ENCODE results near the gene SKIC8.

The SKIC8 gene

DNA sequence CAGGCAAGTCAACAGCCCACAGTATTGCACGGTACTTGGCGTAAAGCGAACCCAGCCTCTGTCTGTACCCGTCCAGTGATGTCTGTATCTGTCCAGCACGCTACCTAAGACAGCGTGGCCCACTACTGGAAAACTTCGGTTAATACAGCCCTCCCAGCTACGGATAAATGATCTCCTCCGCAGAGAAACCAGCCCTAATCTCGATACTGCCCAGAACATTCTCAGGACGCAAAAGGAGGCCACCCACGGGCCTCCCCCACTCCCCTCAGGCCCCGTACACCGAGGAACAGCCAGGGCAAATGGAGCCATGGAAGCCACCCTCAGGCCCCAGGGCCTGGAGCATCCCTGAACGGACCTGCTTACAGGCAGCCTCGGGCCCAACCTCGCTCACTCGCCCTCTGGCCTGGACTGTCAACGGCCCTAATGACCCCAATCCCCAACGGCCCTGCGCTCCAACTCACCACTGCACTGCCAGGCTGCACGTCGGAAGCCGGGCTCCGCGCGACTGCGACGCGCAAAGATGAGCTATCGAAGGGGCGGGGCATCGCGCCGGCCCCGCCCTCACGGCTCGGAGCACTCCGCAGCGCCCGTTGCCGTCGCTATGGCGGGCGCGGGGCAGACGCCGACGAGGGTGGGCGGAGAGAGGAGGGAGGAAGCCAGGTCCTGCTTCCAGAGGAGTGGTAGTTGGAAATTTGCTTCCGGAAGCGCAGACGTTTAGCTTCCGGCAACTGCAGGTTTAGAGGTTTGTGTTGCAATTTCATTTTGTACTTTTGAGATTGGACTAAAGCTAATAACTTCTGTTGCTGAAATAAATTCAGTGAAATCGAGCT lies at the start of gene SKIC8:
SKIC8 (minus strand) TSS at position 509 of the 830 bp plus-strand sequence. CDS start 3,923 bp downstream, outside the sequence.
- DNase-seq (ENCODE audit: low spot score): peak; percentile 99

DNA sequence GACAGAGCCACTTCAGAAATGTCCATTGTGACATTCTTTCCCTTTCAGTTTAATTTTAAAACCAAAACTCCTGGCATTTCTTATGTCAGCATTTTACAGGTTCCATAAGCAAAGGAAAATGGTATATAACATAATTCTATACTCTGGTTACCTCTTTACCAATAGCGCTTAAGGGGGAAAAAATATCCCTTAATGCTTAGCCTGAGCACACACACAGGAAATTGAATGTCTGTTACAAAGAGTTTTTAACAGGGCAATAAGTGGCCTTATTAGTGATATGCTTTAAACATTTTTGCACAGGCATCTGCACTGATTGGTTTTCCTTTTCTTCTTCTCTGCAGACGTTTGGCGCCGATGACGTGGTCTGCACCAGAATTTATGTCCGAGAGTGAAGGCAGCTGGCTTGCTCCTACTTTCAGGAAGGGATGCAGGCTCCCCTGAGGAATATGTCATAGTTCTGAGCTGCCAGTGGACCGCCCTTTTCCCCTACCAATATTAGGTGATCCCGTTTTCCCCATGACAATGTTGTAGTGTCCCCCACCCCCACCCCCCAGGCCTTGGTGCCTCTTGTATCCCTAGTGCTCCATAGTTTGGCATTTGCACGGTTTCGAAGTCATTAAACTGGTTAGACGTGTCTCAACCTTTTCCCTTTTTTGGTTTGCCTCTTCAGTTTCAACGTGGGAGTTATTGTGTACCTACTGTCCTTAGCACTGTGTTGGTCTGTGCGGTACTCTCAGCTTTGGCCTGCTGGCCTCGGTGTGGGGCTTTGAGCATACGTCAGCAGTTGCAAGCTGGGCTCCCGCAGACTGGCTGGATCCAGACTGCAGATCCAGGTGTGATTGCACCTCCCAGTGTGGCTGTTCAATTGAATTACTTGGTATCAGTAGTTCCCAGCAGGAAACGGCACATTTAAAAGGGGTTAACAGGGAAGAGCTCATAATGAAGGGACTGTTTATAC lies 48.5 kb upstream of the SKIC8 start:
- DNase-seq (ENCODE audit: low spot score): no peak

DNA sequence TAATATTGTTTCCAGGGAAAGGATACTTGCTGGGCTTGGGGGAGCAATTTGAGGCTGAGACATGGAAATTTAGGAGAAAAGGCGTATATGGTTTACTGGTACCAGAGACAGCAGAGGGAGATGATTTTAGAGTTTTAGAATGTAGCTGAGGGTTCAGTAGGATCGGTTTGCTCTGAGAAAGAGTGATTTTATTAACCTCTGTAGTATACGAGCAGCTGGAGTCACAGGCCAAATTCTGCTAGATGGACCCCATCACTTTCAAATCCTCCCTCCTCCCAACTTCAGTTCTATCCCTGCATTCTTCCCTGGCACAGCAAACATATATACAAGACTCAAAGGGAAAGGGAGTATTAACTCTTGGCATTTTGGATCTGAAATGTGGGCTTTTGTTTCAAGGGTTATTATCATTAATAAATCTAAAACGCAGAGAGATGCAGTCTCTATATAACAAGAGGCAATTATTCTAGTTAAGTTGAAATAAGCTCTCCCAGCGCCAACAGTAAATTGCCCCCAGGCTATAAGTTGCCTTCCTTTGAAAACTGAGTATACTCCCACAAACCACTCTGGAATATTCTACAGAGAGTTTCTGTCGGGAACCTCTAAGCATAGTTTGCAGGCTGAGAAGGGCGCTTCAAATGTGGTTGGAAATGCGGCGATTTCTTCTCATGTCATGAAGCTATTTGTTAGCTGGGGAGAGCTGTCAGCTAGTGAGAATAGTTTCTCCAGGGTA lies 46.2 kb upstream of the SKIC8 start:
- DNase-seq (ENCODE audit: low spot score): no peak

DNA sequence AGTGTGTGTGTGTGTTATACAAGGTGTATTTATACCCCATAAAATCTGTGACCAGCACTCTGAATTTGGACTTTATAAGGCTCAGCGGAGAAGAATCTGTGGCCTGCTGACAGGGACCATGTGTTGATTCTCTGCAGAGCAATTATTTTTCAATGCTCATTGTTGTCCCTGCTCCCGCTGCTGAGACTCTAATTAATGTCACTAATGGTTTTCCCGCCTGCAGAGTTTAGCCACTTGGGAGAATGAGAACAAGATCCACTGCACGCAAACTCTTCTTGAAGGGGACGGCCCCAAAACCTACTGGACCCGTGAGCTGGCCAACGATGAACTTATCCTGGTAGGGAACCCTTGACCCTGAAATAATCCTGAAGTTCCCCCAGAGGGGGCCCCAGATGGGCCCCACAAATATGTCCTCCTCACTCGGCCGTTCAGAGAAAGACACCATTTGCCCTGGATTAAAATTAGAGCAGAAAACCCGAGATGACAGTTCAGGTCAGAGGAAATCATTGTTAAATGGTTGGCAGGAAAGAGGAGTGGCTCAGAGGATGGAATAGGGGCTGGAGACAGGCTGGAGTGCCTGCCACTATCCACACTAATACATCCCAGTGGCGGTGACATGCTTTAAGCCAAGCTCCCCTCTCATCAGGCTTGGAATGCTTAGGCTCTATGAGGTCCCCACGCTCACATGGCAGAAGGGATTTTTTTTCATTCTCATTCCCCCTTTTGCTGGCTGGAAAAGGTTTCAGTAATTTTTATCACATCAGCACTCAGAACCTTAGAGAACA lies 44.1 kb upstream of the SKIC8 start:
- DNase-seq (ENCODE audit: low spot score): no peak

DNA sequence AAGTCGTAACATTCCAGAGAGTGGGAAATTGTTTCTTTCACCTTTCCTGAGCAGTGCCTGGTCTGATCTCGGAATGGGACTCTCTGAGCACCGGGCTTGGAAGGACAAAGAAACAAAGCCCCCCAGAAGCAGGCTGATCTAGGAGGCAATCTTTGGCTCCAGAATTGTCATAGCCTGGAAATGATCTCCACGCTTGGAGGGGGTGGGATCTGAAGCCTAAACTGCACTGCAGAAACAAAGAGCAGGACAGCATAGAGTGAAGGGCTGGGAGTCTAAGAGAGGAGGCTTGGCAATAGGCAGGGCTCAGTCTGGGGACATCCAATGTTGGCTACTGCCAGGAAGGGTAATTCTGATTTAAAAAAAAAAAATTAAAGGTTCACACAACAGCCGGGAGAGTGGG lies 42.6 kb upstream of the SKIC8 start:
- no peak for DNase-seq (ENCODE audit: low spot score)

DNA sequence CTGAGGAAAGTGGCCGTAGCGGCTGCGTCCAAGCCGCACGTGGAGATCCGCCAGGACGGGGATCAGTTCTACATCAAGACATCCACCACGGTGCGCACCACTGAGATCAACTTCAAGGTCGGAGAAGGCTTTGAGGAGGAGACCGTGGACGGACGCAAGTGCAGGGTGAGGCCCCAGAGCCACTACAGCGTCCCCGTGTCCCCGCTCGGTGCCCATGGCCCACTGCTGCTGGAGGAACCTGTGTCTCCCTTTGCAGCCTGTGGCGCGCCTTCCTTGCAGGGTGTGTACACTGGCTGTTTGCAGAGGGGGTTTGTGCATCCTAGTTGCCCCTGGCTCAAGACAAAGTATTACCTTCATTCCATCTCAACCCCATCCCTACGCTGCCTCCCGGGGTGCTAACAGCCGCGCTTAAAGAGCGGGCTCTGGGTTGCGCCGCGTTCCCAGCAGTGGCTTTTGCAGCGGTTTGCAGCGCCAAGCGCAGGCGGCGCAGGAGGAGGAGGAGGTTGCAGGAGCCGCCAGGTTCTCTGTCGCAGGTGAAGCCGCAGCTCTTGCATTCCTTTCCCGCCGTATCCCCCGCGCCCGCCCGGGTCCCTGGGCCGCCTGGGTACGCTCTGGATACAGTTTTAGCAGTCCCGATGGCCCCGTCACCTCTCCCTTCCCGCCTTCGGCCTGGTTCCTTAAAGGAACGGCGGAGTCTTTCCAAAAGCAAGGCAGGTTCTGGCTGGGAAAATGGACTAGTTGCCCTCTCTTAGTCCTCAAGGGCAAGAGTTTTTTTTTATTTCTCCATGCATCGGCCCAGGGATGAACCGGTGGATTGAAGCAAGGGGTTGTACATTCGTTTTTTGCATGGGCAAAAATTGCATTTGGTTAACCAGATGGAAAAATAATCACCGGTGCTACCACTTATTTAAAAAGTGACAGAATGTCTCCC lies 41.9 kb upstream of the SKIC8 start:
- peak; percentile 49 for DNase-seq (ENCODE audit: low spot score)

DNA sequence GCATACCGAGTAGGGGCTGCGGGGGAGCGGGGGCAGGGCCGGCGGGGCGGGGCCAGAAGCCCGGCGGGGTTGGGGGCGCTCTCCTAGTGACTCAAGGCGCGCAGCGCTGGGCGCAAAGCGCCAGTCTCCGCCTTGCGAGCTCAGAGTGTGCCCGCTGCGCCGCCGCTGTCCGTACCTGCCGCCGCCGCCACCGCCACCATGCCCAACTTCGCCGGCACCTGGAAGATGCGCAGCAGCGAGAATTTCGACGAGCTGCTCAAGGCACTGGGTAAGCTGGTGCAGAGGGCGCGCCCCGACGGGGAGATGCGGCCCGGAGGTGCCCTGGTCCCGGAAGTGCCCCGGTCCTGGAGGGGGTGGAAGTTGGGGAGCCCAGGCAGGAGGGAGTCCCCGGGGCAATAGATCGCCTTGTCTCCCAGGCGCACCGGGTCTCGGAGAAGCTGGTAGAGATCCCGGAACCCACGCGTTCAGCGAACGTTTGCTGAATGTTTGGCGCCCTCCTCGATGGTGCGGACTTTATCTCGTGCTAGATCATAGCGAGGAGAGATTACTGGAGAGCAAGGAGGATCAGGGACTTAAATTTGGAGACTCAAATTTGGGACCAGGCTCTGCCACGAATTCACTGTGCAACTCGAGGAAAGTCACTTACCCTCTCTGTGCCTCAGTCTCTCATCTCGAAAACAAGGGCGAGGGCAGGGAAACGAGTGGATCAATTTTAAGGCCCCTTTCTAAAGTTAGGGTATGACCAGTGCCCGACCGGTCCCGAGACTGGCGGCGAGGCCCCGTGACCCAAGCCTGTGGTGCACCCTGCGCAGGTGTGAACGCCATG lies 41.0 kb upstream of the SKIC8 start, which contains the start of gene CRABP1:
CRABP1 (plus strand) TSS at position 123 of the 826 bp plus-strand sequence; CDS start at position 199, 76 bp downstream.
- DNase-seq (ENCODE audit: low spot score): peak; percentile 56

DNA sequence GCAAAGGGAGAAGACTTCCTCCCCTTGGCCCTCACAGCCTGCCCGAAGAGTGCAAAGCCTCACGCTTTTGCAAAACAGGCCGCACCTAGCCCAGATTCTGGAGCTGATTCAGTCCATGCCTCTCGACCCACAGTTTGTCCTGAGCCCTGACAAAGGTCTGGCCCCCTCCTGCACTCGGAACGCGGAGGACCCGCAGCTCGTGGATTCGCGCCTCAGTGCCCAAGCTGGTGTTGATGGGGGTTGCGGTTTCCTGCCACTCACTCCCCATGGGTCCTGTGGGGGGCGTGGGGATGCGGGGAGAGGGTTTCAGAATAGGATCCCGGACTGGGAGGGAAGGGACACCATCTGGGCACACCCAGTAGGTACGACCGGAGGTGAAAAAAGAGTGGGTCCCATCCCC lies 40.1 kb upstream of the SKIC8 start:
- no peak for DNase-seq (ENCODE audit: low spot score)

DNA sequence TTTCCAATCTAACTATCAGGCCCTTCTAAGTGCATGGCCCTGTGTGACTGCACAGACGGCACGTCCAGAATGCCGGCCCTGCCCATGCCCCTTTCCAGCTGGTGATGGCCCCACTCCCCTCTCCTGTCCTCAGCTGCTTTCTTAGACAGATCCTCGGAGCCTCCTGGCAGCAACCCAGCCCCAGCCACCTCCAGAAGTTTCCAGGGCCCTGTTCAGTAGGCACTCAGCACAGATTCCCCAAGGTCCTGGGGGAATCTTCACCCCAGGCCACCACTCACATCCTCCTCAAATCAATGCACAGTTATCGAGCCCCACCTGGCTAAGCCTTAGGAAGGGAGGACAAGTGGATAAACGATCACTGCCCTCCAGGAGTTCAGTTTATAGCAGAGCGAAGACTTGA lies 39.4 kb upstream of the SKIC8 start:
- DNase-seq (ENCODE audit: low spot score): no peak

DNA sequence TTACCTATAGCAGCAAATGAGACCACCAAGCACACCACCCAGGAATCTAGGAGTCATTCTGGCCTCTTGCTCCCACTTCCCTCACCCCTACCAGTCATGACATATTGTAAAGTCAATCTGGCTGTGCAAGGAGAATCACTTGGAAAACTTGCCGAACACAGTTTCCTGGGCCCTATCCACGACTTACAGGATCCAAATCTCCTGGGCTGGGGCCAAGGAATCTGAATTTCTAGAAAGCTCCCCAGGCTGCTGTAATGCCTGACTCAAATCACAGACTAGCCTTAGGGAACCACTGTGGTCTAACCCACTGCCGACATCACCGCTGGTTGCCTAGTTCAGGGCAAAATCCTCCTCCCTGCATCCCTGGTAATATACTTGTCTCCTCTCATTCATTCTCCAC lies 36.6 kb upstream of the SKIC8 start:
- DNase-seq (ENCODE audit: low spot score): no peak

DNA sequence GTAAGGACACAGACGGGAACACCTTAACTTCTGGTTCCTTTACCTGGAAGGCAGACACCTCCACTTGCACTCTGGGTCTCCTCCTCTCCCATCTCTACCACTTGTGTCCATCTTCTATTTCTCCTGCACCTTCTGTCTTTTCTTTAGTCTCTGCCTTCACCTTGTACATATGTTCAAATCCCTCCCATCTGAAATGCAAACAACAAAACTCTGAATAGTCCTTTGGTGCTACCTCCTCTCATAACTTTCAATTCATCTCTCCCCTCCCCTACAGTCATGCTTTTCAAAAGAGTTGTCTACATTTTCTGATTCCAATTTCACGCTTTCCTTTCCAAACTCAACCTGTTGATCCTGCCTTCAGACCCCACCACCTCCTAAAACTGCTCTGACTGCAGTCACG lies 35.4 kb upstream of the SKIC8 start:
- no peak for DNase-seq (ENCODE audit: low spot score)

DNA sequence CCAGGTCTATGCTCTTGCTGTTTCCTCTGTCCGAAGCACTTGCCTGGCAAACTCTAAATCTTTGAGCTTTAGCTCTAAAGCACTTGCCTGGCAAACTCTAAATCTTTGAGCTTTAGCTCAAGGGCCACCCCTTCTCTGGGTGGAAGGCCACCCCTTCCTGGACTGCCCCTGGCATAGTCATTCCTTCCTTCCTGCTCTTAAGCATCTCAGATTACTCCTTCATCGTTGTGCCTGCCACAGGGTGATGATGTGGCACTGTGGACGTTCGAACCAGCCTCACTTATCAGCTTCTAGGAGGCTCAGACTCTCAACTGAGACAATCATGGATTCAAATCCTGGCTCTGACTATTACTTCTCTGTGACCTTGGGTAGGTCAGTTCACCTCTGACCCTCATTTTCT lies 30.2 kb upstream of the SKIC8 start:
- no peak for DNase-seq (ENCODE audit: low spot score)

DNA sequence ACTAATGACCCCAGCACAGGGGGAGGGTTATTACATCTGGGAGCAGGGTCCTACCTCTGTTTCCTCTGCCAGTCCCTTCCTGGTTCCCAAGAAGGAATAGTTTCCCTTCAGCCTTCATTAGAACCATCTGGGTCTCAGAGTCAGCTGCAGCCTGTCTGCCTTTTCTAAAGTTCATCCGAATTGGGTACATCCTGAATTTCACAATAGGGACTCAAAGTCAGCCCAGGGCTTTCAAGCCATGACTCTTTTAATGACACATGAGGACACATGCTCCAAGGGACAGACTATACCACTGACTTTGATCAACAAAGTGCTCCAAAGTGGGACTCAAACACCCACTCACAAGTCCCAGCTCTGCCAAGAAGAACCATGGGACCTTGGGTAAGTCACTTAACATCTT lies 28.1 kb upstream of the SKIC8 start:
- DNase-seq (ENCODE audit: low spot score): no peak

DNA sequence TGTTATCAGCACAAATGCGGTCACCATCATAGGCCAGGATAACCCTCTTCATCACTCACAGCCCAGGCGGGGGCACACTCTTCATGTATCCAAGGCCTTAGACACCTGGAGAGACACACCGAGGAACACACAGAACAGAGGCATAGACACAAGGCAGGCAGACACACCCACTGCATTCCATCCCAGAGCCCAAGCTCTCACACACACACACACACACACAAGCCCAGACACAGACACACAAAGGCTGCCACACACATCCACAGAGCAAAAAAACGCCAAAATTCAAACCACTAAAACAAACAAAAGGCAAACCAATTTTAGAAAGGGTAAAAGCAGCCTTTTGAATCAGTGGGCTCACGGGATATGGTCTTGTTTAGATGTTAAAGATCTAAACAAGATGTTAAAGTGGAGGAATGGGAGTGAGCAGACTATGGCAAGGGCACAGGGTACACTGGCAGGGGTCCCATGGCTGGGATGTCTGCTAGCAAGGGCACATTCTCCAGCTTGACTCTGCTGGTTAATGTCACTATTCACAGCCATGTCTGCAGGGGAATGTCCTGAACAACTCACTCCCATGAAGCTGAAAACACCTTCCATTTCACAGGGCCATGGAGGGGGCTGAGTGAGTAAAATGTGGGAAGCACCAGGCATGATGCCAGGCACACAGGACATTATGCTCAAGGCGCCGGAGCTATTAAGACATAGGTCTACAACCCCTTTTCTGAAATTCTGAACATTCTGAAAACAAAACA lies 25.9 kb upstream of the SKIC8 start:
- no peak for DNase-seq (ENCODE audit: low spot score)

DNA sequence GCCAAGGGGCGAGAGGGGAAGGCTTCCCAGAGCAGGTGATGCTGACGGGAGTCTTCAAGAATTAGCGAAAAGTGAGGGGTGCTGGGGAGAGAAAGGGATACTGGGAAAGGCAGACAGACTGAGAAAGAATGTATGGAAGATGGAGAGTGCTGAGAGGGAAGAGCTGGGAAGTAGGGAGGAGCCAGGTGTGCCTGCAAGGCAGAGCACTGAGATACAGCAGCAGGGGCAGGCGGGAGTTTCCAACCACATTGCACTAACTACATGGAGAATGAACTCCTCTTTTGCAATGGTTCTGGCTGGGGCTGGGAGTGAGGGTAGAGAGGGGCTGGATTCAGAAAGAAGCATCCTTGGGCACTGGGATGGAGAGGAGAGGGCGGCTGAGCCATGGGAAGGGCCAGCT lies 24.7 kb upstream of the SKIC8 start:
- no peak for DNase-seq (ENCODE audit: low spot score)

DNA sequence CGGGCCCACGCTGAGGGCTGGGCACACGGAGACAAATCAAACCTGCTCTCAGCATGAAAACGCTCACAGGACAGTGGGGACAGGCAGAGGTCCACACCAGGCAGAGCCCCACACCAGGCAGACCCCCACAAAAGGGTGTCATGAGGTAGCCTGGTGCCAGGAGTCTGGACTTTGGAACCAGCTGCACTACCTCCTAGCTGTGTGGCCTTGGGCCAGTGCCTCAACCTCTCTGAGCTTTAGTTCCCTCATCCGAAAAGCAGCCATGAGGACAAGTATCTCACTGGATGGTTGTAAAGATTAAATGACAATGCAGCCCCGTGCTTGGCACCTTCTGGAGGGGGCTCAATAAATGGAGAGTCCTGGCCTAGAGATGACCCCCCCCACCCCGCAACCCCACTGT lies 24.3 kb upstream of the SKIC8 start:
- no peak for DNase-seq (ENCODE audit: low spot score)

DNA sequence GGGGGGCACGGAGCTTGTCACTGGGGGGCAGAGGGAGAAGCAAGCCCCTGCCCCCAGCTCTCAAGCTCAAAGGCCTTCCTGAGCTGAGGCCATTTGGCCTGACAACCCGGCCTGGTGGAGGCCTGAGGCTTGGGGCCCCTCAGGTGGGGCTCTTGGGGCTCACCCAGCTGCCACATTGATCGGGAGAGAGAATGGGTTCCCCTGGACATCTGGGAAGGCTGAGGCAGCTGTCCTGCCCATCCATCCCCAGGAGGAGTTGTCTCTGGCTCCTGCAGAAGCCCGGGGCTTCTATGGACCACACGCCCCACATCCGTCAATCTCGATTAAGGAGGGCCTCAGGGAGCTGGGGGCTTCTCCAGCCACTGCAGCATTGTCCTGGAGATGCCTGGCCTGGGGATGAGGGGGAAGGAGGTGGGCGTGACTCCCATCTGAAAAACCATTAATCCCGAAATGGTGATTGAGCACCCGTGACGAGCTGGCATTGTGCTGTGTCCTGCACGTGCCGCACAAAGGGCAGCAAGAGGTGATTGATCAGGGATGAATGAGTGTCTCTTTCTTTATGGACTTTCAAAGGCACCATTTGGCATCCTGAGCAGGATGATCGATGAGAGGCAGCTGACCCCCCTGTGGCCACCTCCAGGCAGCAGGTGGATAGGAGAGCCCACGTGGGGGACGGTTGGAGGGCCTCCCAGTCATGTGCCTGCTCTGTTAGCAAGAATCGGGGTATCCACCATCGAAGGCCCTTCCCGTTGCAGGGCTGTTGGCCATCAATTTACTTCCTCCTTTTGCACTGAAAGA lies 23.5 kb upstream of the SKIC8 start:
- no peak for DNase-seq (ENCODE audit: low spot score)

DNA sequence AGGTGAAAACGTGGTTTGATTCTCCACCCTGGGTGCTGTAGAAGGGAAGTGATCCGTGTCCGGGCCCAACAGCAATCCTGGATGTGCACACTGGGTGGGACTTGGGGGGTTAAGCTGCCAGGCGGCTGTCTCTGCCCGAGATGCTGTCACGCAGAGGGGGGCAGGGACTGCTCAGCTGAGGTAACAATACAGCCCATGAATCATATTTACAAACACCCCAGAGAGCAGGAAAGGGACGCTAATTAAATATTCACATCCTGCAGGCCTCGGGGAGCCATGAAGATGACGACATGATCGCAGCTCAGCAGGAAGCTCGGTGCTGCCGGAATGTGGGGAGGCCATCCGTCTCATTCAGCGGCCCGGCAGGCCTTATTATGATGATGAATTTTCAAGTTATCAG lies 22.8 kb upstream of the SKIC8 start:
- no peak for DNase-seq (ENCODE audit: low spot score)
